NCI-H2227 (cell line): ENCODE data around the gene TRDN.
"Not testable (repeated sequence)": the region's sequence is repeated elsewhere in the genome, so short reads cannot be mapped to it uniquely, and the experiment has no call there.

ENCODE experiments used
- DNase-seq: peaks from one replicate; lab custom pipeline; 2025; ENCODE audit not compliant: unreplicated experiment; lab: John Stamatoyannopoulos, UW

Gene TRDN

GRCh38 chr6:123564361-123564760 is 72.4 kb downstream of the TRDN start:
- peak; percentile 38 for DNase-seq

- no peak for DNase-seq
Measured at GRCh38 chr6:123562677-123563076, 74.1 kb downstream of the TRDN start.

- DNase-seq, result no peak
Measured at GRCh38 chr6:123562264-123562663, 74.5 kb downstream of the TRDN start.

- DNase-seq, result not testable (repeated sequence)
Measured at GRCh38 chr6:123559816-123560215, 76.9 kb downstream of the TRDN start.

GRCh38 chr6:123557474-123557873 is 79.3 kb downstream of the TRDN start:
- DNase-seq, result not testable (repeated sequence)

- DNase-seq, result no peak
Measured at GRCh38 chr6:123551939-123552707, 84.6 kb downstream of the TRDN start.

- no peak for DNase-seq
Measured at GRCh38 chr6:123550052-123550617, 86.6 kb downstream of the TRDN start.

GRCh38 chr6:123549476-123549875 is 87.3 kb downstream of the TRDN start:
- DNase-seq, result no peak

GRCh38 chr6:123547216-123547978 is 89.4 kb downstream of the TRDN start:
- no peak for DNase-seq

- DNase-seq, result no peak
Measured at GRCh38 chr6:123546537-123546936, 90.2 kb downstream of the TRDN start.

- DNase-seq, result no peak
Measured at GRCh38 chr6:123541462-123541861, 95.3 kb downstream of the TRDN start.

- no peak for DNase-seq
Measured at GRCh38 chr6:123533862-123534648, 102.7 kb downstream of the TRDN start.

GRCh38 chr6:123529843-123530242 is 106.9 kb downstream of the TRDN start:
- peak; percentile 35 for DNase-seq

- peak; percentile 30 for DNase-seq
Measured at GRCh38 chr6:123529058-123529457, 107.7 kb downstream of the TRDN start.

- DNase-seq, result no peak
Measured at GRCh38 chr6:123527406-123527805, 109.3 kb downstream of the TRDN start.

GRCh38 chr6:123526128-123526527 is 110.6 kb downstream of the TRDN start:
- no peak for DNase-seq

- DNase-seq, result no peak
Measured at GRCh38 chr6:123524781-123525180, 112.0 kb downstream of the TRDN start.

- no peak for DNase-seq
Measured at GRCh38 chr6:123520217-123520616, 116.5 kb downstream of the TRDN start.

GRCh38 chr6:123519189-123519505 is 117.6 kb downstream of the TRDN start:
- no peak for DNase-seq

- no peak for DNase-seq
Measured at GRCh38 chr6:123518441-123519188, 118.1 kb downstream of the TRDN start.

- DNase-seq, result no peak
Measured at GRCh38 chr6:123515715-123516114, 121.0 kb downstream of the TRDN start.
